Muscle of leg (tissue), 11 donors: Measurements from ENCODE around the gene CCDC201. TPM values are rescaled to one million over a fixed set of nuclear protein-coding genes. Genes with fewer than 3 reads are reported as not detected.
A peak's percentile ranks its signal among the peaks of the same experiment; 100 is the strongest.

ENCODE experiments used
- DNase-seq: peaks from one replicate; pipeline ENCODE4 v3.0.0; 2013
- H3K27ac ChIP-seq: one replicate; pipeline ENCODE4 v1.5.1; 2013; ENCODE audit warnings: mild to moderate bottlenecking, low read length, control low read depth
- H3K27me3 ChIP-seq: one replicate; pipeline ENCODE4 v1.6.1; 2013; ENCODE audit warnings: low read length; ENCODE audit not compliant: control insufficient read depth, insufficient read depth
- H3K36me3 ChIP-seq: one replicate; pipeline ENCODE4 v1.6.1; 2013; ENCODE audit warnings: low read length; ENCODE audit not compliant: control insufficient read depth, insufficient read depth
- H3K4me1 ChIP-seq: one replicate; pipeline ENCODE4 v1.6.1; 2013; ENCODE audit warnings: low read length; ENCODE audit not compliant: control insufficient read depth, insufficient read depth
- H3K4me3 ChIP-seq: one replicate; pipeline ENCODE4 v1.5.1; 2013; ENCODE audit warnings: low read length, control low read depth
- H3K9me3 ChIP-seq: replicated peaks from 2 replicates; pipeline ENCODE4 v1.6.1; 2013; ENCODE audit warnings: low read depth, low read length; ENCODE audit not compliant: control insufficient read depth
- WGBS: methylation state at CpG from one replicate; pipeline ENCODE4 v1.1.5; 2013; ENCODE audit warnings: missing lambda C conversion rate; ENCODE audit not compliant: insufficient coverage; 5-methylcytosine and 5-hydroxymethylcytosine counted together
- polyA plus RNA-seq, 8 donors: library from polyadenylated mRNA; unstranded; fragments of 120-200 nt; gene quantifications; one replicate each; pipeline versions ENCODE4 v1.2.1 to v1.2.3, GENCODE V29; 2013; ENCODE audit warnings: inconsistent platforms in 1 of 8, low replicate concordance in 1 of 8; ENCODE audit not compliant: insufficient read length in 8 of 8, insufficient read depth in 1 of 8
- total RNA-seq: library from RNA; stranded (reverse); fragments of 120-200 nt; gene quantifications from one replicate; pipeline ENCODE4 v1.2.4, GENCODE V29; 2013

CCDC201 gene
- total and polyA plus RNA-seq, 9 donors, result 0.09 TPM; not detected in 8

DNA sequence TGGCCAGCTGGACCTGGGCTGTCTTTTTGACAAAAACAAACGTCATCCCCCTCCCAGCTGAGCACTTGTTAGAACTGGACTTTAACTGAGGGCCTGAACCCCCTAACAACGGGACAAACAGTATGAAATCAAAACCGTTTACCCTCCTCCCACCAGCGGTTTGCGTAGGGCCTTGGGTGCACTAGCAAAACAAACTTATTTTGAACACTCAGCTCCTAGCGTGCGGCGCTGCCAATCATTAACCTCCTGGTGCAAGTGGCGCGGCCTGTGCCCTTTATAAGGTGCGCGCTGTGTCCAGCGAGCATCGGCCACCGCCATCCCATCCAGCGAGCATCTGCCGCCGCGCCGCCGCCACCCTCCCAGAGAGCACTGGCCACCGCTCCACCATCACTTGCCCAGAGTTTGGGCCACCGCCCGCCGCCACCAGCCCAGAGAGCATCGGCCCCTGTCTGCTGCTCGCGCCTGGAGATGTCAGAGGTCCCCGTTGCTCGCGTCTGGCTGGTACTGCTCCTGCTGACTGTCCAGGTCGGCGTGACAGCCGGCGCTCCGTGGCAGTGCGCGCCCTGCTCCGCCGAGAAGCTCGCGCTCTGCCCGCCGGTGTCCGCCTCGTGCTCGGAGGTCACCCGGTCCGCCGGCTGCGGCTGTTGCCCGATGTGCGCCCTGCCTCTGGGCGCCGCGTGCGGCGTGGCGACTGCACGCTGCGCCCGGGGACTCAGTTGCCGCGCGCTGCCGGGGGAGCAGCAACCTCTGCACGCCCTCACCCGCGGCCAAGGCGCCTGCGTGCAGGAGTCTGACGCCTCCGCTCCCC, 15.5 kb upstream of the CCDC201 start, which contains the start of gene IGFBP1:
TSS of gene IGFBP1 (plus strand) at position 304 of the 808 bp plus-strand sequence. CDS start at position 469, 165 bp downstream.
- no peaks in the 10 kb centered on the region for H3K9me3 ChIP-seq
- H3K36me3 ChIP-seq, result no peaks in the 10 kb centered on the region
- H3K27ac ChIP-seq, result peak within 1 kb of the TSS; percentile 9
- no peak for DNase-seq
- peaks cover 30% of the 10 kb centered on the region for H3K27me3 ChIP-seq
- peak within 1 kb of the TSS; percentile 25 for H3K4me3 ChIP-seq
- WGBS, result 2% methylated on average over 72 of the region's 73 CpGs
- peaks cover 9% of the 10 kb centered on the region for H3K4me1 ChIP-seq

DNA sequence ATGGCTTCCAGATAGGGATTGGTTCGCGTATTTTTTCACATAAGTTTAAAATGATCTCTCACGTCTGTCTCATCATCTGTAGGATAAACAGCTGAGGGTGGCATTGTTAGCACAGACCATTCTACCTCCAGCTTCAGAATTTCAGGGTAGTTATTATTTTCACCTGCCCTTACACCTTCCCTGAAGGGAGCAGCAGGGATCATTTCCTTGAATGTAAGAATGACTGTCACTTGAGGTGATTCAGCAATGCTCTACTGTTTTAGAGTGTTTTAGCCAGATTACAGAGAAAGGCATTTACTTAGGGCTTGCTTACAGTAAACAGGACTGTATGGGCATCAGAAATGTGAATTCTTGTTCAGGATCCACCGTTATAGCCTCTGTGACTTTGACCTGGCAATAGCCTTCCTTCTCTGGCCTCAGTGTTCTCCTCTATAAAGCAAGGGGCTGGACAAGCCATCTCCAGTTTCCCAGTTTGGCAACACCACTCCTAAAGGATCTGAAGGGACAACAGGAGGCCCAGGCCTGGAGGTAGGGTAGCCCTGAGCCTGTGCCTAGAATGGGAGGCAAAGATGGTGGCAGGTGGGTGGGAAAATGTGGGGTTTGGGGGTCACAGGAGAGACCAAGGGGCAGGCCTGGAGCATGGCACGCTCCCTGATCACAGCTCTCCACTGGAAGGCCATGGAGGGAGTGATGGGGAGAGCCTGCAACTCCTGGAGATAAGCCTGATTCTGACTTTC, 14.2 kb upstream of the CCDC201 start:
- 100% methylated on average over 1 of the region's 5 CpGs for WGBS
- peaks cover 32% of the 10 kb centered on the region for H3K27me3 ChIP-seq
- H3K4me3 ChIP-seq, result no peak overlapping the region
- H3K36me3 ChIP-seq, result no peaks in the 10 kb centered on the region
- H3K9me3 ChIP-seq, result no peaks in the 10 kb centered on the region
- no peak overlapping the region for H3K27ac ChIP-seq
- no peak for DNase-seq
- peaks cover 9% of the 10 kb centered on the region for H3K4me1 ChIP-seq

DNA sequence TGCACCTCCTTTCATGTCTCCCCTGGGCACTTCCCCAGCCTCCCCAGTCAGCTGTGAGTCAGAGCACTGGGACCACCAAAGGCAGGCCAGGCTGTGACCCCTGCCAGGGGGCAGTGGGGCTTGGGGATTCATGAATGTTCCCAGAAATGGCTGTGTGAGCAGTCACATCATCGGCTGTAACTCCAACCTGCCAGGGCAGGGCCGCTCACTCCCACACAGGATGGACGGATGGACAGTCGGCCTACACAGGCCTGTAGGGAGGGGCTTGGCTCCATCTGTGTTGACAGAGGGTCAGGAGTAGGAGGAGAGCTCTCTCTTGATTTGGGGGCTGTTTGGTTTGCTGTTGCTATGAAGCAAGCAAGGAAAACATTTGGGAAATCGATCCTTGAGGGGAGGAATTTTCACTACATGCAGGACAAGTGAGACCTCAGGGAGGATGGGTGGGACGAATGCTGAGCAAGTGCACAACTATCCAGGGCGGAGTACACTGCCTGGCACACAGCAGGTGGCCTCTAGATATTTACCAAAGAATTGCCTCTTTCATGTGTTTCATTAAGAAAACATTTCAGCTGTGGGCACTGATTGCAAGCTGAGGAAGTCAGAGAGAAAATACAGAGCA, 12.5 kb upstream of the CCDC201 start:
- Histone ChIP-seq H3K36me3 (no peaks in the 10 kb centered on the region), H3K27me3 (peaks cover 31% of the 10 kb centered on the region), H3K4me1 (peaks cover 9% of the 10 kb centered on the region), H3K9me3 (no peaks in the 10 kb centered on the region), H3K4me3 (no peak overlapping the region), H3K27ac (no peak overlapping the region)
- no peak for DNase-seq
- 51% methylated on average over 3 of the region's 7 CpGs for WGBS

DNA sequence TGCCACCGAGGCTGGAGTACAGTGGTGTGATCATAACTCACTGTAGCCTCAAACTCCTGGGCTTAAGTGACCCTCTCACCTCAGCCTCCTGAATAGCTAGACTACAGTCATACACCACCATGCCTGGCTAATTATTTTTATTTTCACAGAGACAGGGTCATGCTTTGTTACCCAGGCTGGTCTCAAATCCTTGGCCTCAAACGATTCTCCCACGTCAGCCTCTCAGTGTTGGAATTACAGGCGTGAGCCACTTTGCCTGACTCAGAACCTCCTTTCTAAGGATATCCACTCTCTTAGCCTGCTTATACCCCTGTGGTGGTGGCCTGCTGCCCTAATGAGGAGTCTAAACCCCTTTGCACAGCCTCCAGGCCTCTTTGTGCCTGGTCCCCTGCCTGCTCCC, 11.3 kb upstream of the CCDC201 start:
- H3K9me3 ChIP-seq, result peaks cover 1% of the 10 kb centered on the region
- 75% methylated on average over 4 of the region's 4 CpGs for whole genome bisulfite sequencing
- H3K27ac ChIP-seq, result no peak overlapping the region
- no peak for DNase-seq
- H3K4me3 ChIP-seq, result no peak overlapping the region
- no peaks in the 10 kb centered on the region for H3K36me3 ChIP-seq
- peaks cover 8% of the 10 kb centered on the region for H3K4me1 ChIP-seq
- peaks cover 21% of the 10 kb centered on the region for H3K27me3 ChIP-seq

DNA sequence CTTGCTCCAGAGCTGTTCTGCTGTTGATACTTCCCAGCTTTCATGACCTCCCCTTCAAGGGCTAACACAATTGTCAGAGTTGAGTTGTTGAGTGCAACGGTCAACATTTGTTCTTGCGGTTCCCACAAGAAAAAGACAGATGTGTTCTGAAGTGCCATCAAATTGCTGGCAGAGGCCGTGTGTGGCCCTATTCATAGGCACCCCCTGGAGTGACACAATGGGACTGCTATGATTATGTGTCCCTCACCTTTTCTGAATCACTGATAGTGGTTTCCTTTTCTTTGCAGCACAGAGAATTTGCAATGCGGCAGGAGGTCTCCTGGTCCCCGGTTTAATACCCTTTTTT, 9.6 kb upstream of the CCDC201 start:
- Histone ChIP-seq H3K4me3 (no peak overlapping the region), H3K9me3 (peaks cover 12% of the 10 kb centered on the region), H3K36me3 (no peaks in the 10 kb centered on the region), H3K4me1 (no peaks in the 10 kb centered on the region), H3K27ac (no peak overlapping the region), H3K27me3 (peaks cover 9% of the 10 kb centered on the region)
- no peak for DNase-seq
- 56% methylated on average over 5 of the region's 5 CpGs for WGBS

GRCh38 chr7:45881759-45882464, 9.0 kb upstream of the CCDC201 start:
- DNase-seq, result no peak
- H3K9me3 ChIP-seq, result peaks cover 12% of the 10 kb centered on the region
- 89% methylated on average over 6 of the region's 12 CpGs for WGBS
- H3K4me1 ChIP-seq, result no peaks in the 10 kb centered on the region
- H3K36me3 ChIP-seq, result no peaks in the 10 kb centered on the region
- peaks cover 6% of the 10 kb centered on the region for H3K27me3 ChIP-seq
- H3K27ac ChIP-seq, result no peak overlapping the region
- H3K4me3 ChIP-seq, result no peak overlapping the region

- Histone ChIP-seq H3K27ac (no peak overlapping the region), H3K9me3 (peaks cover 12% of the 10 kb centered on the region), H3K4me3 (no peak overlapping the region), H3K27me3 (peaks cover 6% of the 10 kb centered on the region), H3K36me3 (no peaks in the 10 kb centered on the region), H3K4me1 (no peaks in the 10 kb centered on the region)
- no peak for DNase-seq
- 94% methylated on average over 6 of the region's 9 CpGs for WGBS
Measured at GRCh38 chr7:45881280-45881758, 8.4 kb upstream of the CCDC201 start.

DNA sequence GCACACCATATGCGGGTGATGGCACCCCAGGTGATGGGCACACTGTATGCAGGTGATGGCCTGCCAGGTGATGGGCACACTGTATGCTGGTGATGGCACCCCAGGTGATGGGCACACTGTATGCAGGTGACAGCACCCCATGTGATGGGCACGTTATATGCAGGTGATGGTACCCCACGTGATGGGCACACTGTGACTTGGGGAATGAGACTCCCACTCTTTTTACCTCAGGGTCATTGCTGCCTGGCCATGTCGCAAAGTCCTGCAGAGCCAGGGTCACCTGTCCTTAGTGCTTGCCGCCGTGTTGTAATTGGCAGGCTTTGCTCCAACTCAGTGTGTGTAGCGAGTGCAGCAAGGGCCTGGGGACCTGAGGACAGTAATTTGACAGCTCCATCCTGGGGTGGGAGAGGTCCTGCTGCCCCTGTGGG, 7.6 kb upstream of the CCDC201 start:
- H3K27me3 ChIP-seq, result peaks cover 6% of the 10 kb centered on the region
- peaks cover 12% of the 10 kb centered on the region for H3K9me3 ChIP-seq
- no peaks in the 10 kb centered on the region for H3K36me3 ChIP-seq
- no peak overlapping the region for H3K4me3 ChIP-seq
- H3K4me1 ChIP-seq, result no peaks in the 10 kb centered on the region
- no peak for DNase-seq
- 89% methylated on average over 7 of the region's 7 CpGs for WGBS
- H3K27ac ChIP-seq, result no peak overlapping the region

DNA sequence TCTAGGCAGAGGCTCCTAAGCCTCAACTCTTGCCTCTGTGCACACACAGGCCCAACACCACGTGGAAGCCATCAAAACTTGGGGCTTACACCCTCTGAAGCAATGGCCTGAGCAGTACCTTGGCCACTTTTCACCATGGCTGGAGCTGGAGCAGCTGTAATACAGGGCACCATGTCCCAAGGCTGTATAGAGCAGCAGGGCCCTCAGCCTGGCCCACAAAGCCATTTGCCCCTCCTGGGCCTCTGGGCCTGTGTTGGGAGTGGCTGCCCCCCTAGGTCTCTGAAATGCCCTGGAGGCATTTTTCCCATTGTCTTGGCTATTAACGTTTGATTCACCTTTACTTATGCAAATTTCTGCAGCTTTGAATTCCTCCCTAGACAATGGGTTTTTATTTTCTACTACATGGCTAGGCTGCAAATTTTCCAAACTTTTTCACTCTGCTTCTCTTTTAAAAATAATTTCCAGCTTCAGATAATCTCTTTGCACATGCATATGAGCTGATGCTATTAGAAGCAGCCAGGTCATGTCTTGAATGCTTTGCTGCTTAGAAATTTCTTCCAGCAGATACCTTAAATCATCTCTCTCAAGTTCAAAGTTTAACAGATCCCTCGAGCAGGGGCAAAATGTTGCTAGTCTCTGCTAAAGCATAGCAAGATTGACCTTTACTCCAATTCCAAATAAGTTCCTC, 5.7 kb upstream of the CCDC201 start:
- Histone ChIP-seq H3K27me3 (peaks cover 6% of the 10 kb centered on the region), H3K9me3 (peaks cover 12% of the 10 kb centered on the region), H3K27ac (no peak overlapping the region), H3K4me1 (no peaks in the 10 kb centered on the region), H3K36me3 (no peaks in the 10 kb centered on the region), H3K4me3 (no peak overlapping the region)
- no peak for DNase-seq
- WGBS, result 50% methylated on average over 2 of the region's 3 CpGs
